Measurements from ENCODE around the gene TECPR2.
A peak's percentile ranks its signal among the peaks of the same experiment; 100 is the strongest.

TECPR2 gene

DNA sequence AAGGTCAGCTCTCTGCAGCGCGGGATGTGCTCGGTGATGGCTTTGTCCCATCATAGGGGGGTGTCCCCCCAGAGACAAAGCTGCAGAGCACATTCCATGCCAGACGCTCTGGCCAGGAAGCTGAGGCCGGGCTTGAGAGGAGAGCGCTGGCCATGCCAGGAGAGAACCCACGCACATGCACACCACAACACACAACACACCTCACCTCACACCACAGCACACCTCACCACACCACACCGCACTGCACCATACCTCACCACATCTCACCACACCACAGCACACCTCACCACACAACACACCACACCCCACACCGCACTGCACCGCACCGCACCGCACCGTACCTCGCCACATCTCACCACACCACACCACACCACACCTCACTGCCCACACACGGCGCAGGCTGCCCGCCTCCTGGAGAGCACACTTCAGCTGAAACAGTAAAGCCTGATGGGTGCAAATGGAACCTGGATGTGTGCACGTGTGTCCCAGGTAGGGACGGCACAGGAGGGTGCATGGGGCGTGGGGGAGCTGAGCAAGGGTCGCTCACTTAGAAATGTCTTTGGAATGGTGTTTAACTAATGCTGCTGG is 136.0 kb downstream of the TECPR2 start:
- no peak for DNase-seq

DNA sequence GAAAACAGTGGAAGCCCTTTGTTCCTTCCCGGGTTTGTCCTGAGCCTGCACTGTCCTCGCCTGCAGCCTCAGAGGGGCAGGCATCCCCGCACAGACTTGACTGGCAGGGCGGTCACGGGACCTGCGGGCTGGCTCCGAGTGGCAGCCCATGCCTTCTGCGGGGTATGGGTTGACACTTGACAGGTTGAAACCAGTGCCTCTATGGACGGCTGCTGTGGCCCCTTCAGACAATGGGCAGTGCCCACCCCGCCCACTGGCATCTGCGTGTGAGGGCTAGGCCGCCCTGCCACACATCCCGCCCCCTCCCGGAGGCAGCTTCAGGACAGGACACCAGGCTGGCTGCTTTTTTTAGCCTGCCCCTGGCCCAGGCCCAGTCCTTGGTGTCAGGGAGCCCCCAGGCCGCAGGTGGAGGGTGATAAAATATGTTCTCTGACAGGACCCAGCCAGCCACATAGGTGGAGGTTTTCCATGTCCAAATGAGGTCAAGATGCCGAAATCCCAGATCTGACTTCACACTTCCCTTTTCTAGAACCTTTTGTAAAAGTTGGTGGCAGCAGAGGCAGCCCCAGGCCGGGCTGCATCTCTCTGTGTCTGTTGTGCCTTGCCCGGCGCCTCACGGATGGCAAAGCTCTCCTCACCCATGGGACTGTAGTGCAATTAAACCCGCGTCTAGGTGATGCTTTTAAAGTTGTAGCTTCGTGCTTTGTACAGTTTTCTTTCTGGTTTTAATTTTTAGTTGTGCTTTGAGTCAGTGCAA is 136.8 kb downstream of the TECPR2 start:
- DNase-seq = no peak

DNA sequence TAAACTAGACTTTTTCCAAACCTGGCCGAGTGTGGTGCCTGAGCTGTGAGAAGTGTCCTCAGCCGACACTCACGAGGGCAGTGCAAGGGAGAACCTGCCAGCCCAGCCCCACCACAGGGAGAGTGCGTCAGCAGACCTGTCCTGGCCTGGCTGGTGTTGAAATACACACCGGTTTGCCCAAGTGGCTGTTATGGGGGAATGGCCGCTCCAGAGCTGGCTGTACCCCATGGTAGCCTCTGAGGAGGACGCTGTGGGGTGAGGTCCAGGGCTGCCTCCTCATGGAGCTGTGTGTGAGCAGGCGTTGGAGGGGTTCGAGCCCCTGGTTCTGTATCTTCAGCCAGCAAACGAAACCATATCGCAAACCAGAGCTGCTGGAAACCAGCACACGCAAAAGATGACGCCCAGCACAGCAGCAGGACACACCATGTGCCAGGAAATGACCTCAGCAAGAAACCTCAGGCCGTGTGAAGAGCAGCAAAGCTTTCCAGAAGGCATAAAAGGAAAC is 137.5 kb downstream of the TECPR2 start:
- DNase-seq = no peak

DNA sequence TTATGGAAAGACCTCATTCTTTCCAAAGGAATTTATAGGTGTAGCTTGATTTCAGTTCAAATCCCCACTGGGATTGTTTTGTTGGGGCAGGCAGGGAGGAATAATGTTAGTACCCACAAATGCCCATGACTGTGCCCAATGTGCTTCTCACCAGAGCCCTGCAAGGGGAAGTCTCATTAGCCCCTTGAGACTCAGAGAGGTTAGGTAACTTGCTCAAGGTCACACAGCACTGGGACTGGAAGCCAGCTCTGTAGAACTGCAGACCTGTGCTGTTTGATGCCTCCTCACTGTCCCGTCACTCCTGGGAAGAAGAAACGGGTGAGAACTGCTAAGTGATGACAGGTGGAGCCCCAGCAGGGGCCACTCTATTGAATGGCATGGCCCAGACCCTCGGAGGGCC is 138.0 kb downstream of the TECPR2 start:
- DNase-seq = no peak

DNA sequence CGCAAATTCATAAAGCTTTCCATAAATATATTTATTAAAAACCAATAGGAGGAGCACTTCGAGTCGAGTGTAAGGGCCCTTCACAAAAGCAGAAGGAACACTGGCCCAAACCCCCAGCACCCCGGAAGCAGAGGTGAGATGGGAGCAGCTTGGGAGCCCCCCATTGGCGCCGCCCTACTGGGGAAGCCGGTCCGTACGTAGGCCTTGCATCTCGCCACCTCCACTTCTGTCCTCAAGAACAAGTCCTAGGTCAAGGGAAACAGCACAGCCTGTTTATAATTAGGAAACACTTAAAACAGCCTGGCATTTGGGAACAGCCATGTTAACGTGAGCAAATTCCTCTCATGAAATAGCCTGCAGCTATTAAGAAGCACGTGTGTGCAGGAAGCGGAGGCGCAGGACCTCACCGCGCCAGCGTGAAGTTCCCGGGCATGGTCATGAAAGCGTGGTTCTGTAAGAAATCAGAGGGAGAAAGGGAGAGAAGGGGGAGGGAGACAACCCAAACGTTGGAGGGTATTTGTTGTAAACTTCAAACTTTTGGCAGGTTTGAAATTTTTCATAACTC is 139.1 kb downstream of the TECPR2 start:
- no peak for DNase-seq

DNA sequence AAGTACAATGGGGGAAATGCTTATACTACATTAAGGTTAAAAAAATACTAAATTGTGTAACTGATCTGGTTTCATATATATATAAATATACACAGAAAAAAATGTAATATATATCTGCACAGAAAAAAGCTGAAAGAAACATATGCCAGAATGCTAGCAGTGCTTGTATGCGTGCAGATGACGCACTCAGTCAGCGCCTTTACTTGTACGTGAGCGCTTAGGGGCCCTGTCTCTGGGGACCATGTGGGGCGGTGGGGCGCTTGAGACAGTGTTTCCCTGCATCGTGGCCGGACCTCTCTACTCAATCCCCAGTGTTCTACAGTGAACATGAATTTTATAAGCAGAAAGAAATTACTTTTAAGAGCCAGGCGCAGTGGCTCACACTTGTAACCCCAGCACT is 139.8 kb downstream of the TECPR2 start:
- DNase-seq = no peak

DNA sequence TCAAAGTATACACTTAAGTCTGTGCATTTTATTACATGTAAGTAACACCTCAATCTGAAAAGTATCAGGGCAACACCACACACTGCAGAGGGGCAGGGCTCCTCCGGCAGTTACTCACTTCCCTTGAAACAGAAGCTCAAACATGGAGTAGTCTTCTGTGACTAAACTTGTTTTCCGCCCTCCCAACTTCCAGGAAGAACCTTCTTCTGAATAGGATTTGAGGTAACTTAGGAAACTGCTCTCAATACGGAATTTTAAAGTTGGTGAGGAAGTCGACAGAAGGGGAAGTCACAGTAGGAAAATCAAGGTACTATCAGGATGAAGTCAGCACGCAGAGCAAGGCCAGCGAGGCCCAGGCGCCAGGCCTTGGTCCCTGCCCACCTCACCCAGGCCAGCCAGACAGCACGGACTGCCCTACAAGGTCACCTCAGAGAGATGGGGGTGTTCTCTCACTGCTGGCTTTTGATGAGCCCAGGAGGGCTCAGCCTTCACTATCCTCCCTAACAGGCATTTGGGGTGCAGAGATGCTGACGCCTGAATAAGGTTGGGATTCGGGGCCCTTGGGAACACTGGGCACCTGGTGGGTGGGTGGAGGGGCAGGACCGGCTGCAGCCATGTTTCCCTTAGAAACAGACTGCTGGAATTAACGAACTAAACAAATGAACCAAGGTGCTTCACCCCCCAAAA is 141.0 kb downstream of the TECPR2 start:
- no peak for DNase-seq

DNA sequence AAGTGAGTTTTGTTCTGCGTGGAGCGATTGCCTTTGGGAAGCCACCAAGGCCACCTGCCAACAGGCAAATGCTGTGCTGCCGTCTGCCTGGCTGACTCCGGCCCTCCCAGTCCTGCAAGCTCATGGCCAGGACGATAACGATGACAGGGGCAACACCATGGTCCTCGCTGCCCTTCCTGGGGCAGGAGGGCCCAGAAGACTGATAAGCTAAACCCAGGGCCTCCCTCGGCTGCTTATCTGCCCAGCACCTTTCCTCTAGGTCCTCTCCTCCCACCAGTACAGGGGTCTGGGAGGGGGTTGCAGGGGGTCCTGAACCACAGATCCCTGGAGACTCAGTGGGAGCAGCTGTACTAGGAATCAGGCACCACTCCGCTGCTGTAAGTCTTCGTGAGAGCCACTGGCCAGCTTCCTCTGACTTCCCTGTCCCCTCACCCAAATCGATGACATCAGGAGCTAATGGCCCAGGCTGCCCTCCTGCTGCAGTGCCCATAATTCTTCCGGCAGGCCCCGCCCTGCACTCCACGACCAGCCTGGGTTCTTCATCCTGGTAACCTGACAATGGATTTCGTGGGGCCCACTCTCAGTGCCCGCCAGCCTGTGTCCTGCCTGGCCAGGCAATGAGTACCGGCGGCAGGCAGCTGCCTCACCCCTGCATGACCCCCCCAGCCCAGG is 141.7 kb downstream of the TECPR2 start:
- DNase-seq = no peak

DNA sequence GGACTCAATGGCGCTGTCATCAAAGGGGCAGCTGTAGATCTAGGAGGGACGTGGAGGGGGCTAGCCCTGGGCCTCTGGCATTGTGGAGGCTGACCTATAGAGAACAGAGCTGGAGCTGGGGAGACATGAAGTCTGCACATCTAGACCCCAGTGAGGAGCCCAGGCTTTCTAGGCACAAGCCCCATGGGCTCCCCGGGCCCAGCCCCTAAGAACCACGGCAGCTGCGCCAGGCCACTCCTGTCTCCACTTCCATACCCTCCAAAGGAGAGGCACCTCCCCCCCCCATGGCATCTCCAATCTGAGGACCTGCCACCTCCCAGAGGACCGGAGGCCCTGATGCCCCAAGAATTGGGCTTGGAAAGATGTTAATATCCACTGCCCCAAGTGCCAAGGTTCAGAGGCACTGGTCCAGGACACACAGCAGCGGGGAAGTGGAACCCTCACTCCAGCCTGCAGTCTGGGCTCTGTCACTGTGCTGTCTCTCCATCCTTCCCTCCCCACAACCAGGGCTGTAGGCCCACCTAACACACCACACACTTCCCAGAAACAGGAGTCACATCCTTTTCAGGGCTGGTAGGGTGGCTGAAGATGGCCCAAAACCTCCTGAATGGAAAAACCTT is 142.4 kb downstream of the TECPR2 start:
- DNase-seq = no peak

DNA sequence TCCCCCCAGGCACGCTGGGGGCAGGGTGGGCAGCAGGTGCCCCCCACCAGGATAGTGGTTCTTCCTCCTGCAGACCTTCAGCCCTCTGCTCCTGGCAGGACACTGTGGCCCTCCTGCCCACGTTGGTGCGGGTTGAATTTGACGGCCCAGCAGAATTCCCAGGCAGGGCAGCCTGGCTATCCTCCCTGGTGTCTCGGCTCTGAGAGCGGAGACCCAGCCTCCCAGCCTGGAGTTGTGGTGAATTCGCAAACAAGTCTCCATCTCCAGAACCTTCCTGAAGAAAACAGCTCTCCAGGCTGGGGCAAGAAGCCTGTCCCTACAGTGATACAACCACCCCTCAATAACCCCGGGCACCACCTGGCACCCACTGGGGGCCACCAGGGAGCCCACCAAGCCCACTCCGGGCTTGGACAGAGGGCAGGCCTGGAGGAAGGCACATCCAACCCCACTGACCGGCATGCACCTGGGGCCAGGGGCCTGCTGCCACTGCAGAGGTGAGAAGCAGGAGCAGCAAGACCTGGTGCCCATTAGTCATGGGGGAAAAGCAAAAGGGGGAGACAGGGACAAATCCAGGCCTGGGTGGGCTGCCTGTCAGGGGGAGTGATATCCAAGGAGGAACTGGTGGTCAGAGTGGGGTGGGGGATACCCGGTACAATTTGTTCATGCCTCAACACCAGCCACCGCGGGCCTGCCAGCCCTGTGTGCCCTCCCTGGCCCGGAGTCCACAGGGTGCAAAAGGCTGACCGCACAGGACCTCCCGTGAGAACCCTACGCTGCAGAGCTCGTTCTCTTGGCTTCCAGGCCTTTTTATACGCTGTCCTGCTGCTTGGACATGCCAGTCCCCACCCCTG is 143.3 kb downstream of the TECPR2 start:
- DNase-seq = no peak

DNA sequence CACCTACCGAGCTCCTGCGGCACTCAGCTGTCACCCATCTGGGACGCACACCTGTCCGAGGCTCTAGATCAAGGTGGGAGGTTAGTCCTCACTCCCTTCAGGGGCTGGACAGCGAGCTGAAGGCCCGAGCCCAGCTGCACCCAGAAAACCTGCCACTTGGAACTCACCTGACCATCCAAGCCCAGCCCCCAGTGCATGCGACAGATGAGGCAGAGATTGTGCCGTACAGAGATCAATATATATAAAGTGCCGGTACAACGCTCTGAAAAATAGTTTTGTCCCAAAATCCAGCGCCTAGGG is 143.8 kb downstream of the TECPR2 start:
- DNase-seq = no peak

DNA sequence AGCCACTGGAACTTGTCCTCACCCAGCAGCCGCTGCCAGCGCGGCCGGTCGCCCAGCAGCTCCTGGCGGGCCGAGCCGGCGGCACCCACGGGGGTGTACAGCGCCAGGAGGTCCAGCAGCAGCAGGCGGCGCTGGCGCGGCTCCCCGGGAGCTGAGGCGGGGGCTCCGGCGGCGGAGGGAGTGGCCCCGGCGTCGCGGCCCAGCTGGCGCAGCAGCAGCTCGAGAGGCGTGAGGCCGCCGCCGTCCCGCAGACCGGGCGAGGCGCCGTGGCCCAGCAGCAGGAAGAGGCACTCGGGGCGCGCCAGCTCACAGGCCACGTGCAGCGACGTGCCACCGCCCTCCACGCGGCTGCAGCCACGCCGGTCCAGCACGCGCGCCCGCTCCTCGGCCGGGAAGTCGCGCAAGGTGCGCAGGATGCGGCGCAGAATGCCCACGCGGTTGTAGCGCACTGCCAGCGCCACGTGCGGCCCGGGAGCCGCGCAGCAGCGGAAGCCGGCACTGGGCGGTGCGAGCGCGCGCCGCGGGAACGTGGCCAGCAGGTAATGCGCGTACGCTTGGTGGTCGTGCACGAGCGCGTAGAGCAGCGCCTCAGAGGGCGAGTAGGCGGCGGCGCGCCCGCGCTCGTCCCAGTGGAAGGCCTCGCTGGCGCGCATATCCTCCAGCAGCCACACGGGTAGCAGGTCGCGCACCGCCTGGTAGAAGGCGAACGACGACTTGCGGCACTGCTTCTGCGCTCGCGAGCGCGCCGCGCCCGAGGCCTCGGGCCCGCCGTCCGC is 144.5 kb downstream of the TECPR2 start:
- DNase-seq = no peak

DNA sequence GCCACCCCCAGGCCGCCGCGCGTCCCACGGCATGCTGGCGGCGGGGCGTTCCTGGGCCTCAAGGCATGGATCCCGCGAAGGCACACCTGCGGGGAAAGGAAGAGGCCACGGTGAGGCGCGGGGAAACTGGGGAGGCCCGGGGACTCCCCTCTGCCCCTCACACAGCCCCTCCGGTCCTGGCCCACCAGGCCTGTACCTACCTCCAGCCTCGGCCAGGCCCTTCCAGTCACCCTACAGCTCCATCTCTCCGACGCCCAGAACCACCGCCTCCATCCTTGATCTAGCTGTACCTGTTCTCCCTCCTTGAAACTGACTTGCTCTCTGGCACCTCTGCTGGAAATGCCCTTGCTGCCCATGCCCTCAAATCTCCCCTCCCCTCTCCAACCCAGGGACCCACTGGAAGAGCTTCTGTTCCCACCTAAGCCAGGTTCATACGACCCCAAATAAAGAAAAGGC is 145.1 kb downstream of the TECPR2 start:
- DNase-seq = no peak

DNA sequence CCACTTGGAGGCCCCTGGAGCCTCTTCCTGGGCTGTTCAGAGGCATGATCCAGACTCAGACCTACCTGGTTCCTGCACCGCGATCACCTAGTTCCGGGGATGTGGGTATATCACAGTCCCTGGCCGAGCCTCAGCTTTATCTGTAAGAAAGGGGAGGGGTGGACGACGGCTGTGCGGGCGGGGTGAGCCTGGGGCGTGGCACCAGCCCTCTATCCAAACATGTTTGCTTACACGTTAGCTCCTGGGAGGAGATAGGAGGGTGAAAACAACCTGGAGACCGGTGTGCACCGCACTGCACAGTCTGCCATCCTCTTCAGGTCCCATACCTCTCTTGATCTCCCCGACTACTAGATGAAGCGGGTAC is 145.7 kb downstream of the TECPR2 start:
- DNase-seq = no peak

DNA sequence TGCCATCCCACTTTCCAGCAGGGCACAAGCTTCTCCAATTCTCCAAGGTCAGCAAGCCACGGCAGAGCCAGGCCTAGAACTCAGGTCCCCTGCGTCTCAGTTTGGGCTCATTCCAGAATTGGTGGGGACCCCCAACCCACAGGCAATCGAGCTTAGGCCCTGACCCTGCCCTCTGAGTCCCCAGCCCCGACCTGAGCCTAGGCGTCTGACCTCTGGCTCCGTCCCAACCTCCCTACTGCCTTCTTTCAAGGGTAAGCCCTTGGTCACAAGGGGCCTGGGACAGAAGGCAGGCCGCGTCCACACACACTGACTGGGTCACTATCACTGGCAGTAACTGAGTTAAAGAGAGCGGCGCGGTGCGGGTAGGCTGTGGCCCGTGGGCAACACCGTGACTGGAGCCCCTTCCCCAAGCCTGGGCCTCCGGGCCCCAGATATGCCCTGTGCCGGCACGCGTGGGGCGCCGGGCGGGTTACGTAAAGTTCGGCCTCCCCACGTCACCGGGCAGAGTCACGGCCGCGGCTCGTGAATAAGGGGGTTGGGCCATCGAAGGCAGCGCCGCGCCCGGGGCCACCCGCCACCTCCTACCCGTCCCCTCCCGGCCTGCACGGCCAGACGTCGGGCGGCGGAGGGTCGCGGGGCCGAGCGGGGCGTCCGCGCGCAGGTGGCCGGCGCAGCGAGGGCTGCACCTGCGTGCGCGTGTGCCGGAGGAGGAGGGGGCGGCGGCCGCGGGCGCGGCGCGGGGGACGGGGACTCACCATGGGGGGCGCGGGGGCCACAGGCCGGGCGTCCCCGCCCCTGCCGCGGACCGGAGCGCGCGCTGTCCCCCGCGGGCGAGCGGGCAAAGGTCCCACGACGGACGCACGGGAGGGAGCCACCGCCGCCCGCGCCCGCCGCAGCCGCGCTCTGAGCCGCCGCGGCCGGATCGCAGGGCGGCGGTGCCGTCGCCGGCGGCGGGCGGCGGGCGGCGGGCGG is 146.3 kb downstream of the TECPR2 start:
- DNase-seq = no peak

DNA sequence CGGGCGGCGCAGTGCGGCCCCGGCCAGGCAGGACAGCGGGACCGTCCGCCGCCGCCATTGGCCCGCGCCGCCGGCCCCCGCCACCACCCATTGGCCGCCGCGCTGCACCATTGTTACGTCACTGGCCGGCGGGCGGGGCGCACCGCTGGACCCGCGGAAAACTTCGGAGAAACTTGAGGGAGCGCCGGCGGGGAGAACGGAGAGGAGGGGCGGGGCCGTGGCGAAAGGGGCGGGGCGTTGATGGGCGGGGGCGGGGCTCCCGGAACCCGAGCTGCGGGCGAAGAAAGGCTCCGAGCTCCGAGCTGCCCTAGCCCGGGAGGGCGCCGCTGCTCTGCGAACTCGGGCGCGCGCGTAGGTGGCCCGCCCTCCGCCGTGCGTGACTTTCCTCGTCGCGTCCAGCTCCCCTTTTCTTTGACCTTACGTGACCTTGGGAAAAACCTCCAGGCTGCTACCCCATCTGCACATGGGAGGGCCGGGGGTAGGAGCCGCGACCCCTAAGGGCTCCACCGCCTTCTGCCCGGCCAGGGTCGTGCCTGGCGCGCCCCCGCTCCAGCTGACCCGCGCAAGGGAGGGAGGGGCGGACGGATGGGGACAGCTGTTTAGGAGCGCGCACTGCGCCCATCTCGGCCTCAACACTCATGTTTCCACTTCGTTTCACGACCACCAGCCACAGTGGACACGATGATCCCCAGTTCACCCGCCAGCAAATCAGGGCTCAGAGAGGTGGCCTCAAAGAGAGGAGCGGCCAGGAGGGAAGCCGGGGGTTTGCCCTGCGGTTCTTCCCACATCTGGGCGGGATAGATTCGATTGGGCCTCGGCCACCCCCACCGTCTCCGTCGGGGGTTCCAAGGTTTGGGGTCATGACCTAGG is 147.2 kb downstream of the TECPR2 start, which contains the start of gene ANKRD9:
TSS of gene ANKRD9 (minus strand) at position 31 of the 870 bp plus-strand sequence. CDS start 1,887 bp downstream, outside the sequence.
- DNase-seq = peak; percentile 92

DNA sequence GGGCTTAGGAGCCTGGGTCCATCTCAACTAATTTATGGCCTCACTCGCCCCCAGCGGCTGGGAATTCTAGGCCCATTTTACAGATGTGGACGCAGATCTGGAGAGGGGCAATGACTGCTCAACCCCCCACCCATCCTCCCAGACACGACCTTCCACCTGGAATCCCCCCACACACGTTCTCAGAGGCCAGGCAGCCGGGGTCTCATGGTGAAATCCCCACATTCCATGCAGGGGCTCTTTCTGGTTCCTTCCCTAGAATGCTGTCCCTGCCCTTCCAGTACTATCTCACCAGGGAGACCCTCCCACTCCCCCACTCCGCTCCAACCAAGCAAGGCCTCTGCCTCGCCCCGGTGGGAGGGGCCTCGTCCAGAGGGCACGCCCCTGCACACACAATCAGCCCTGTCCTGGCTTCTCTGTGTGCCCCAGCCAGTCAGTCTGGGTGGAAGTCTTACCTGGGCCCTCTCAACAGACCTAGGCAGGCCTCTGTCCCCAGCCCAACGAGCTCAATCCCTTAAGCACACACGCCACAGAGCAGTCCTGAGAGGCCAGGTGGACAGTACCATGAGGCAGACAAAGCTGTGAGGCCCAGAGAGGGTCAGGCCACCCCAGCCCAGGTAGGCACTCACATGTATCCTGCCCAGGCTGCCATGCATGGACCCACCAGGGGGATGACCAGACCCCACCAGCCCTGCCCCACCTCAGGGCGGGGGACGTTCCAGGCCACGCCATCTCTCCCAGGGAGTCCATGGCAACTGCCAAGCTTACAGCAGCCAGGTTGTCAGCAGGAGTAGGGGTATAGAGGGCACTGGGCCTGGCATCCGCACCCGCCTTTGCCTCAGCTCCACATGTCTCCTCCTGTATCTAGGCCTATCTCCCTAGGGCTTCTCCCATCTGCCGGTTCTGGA is 148.1 kb downstream of the TECPR2 start:
- no peak for DNase-seq

DNA sequence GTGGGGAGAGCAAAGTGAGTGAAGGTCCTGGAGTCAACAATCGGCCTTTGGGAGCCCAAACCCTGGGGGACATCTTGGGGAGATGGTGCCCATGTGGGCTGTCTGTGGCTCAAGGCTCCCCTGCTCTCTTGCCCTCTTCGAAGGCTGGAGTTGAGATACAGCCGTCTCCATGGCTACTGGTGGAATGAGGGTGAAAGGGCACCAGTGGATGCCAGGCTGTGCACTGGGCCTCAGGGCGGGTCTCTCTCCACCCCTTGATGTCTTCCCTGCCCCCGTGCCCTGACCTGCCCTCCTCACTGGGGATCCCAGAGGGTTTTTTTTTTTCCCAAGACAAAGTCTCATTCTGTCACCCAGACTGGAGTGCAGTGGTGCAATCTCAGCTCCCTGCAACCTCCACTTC is 148.8 kb downstream of the TECPR2 start:
- DNase-seq = no peak
